Fibroblast of mammary gland (primary cell): ENCODE measurements around the gene UBAC2.
"Not testable (repeated sequence)": the region's sequence is repeated elsewhere in the genome, so short reads cannot be mapped to it uniquely, and the experiment has no call there.

Source experiments
- DNase-seq: peaks from one replicate; pipeline ENCODE4 v3.0.0-alpha.2; 2010; ENCODE audit warnings: low read depth
- H3K4me3 ChIP-seq: 2 replicates; pipeline ENCODE4 v1.5.1; 2011; ENCODE audit warnings: low read depth, mild to moderate bottlenecking, low read length, moderate library complexity; ENCODE audit not compliant: control insufficient read depth
- CTCF ChIP-seq: conservative IDR thresholded peaks from 2 replicates; pipeline ENCODE4 v1.5.1; 2011; ENCODE audit warnings: low read depth, low read length, inconsistent platforms; ENCODE audit not compliant: control insufficient read depth, insufficient read depth

The UBAC2 gene

GRCh38 chr13:99205621-99206220 is 5.1 kb downstream of the UBAC2 start:
- TF ChIP-seq CTCF: no peak
- no peak for DNase-seq
- H3K4me3 ChIP-seq: no peak overlapping the region

GRCh38 chr13:99206226-99206625 is 5.6 kb downstream of the UBAC2 start:
- DNase-seq: no peak

GRCh38 chr13:99206873-99207272 is 6.2 kb downstream of the UBAC2 start:
- no peak overlapping the region for H3K4me3 ChIP-seq
- no peak for TF ChIP-seq CTCF
- DNase-seq: no peak

More at GRCh38 chr13:99206226-99206625, 5.6 kb downstream of the UBAC2 start:
- TF ChIP-seq CTCF: no peak
- H3K4me3 ChIP-seq: no peak overlapping the region

GRCh38 chr13:99207511-99207910 is 6.9 kb downstream of the UBAC2 start:
- no peak overlapping the region for H3K4me3 ChIP-seq
- DNase-seq: no peak
- TF ChIP-seq CTCF: no peak

GRCh38 chr13:99208185-99208584 is 7.5 kb downstream of the UBAC2 start:
- TF ChIP-seq CTCF: no peak
- DNase-seq: no peak
- H3K4me3 ChIP-seq: no peak overlapping the region

GRCh38 chr13:99208845-99209527 is 8.3 kb downstream of the UBAC2 start:
- no peak for DNase-seq
- TF ChIP-seq CTCF: no peak
- H3K4me3 ChIP-seq: no peak overlapping the region

- H3K4me3 ChIP-seq, DNase-seq: not testable (repeated sequence)
Observed at GRCh38 chr13:99210627-99211026, 10.0 kb downstream of the UBAC2 start.
